Colonic mucosa (tissue), 4 donors: ENCODE results near the gene RNASE1. TPM values are rescaled to one million over a fixed set of nuclear protein-coding genes. Genes with fewer than 3 reads are reported as not detected.

ENCODE experiments used
- DNase-seq: peaks from one replicate; pipeline ENCODE4 v3.0.0-alpha.2; 2020
- H3K27ac ChIP-seq: fragments of 200-600 bp; one replicate; pipeline ENCODE4 v1.8.0; 2021
- H3K27me3 ChIP-seq: fragments of 200-600 bp; one replicate; pipeline ENCODE4 v1.8.0; 2021
- H3K36me3 ChIP-seq: fragments of 200-600 bp; one replicate; pipeline ENCODE4 v1.8.0; 2021
- H3K4me1 ChIP-seq: fragments of 200-600 bp; one replicate; pipeline ENCODE4 v1.8.0; 2021; ENCODE audit warnings: mild to moderate bottlenecking
- H3K4me3 ChIP-seq: fragments of 200-600 bp; one replicate; pipeline ENCODE4 v1.8.0; 2021
- H3K9ac ChIP-seq, 2 donors: one replicate each; pipeline ENCODE4 v1.7.0; 2013; ENCODE audit warnings: control low read depth in 2 of 2, low read depth in 2 of 2, low read length in 2 of 2
- H3K9me3 ChIP-seq: fragments of 200-600 bp; one replicate; pipeline ENCODE4 v1.8.0; 2021
- CTCF ChIP-seq: fragments of 200-600 bp; IDR thresholded peaks from one replicate; pipeline ENCODE4 v1.8.0; 2022; ENCODE audit warnings: antibody characterized with exemption, mild to moderate bottlenecking
- intact Hi-C: fragments of 100-400 bp; cut with DNase I; formaldehyde crosslinking; loops from one replicate; pipeline ENCODE4 v1.14.1; 2022
- total RNA-seq, 2 donors: library from RNA; stranded (reverse); fragmentation: NEBNext Ultra II Directional in 1 of 2; extraction: Animal tissue kit (Norgen Biotek cat#: 25700) in 1 of 2; gene quantifications; one replicate each; pipeline ENCODE4 v1.2.1, GENCODE V29; 2021
- donor health status: healthy.
- donor health status: DM: no; HTN: no; CAD: no.
- donor health status: DM: no; HTN: no; CAD: no.

RNASE1 gene
- total RNA-seq, 2 donors from 2014 or later, result 189 to 244 TPM

- Histone ChIP-seq H3K4me1 (no peaks in the 10 kb centered on the region), H3K9me3 (no peaks in the 10 kb centered on the region), H3K9ac (peak overlapping the region; percentile 29 to 73), H3K27me3 (no peaks in the 10 kb centered on the region), H3K36me3 (no peaks in the 10 kb centered on the region), H3K4me3 (peak overlapping the region; percentile 9), H3K27ac (no peak overlapping the region)
- no peak for TF ChIP-seq CTCF
- intact Hi-C loops, result no loop called here
- DNase-seq, result peak; percentile 68
These were observed 918 bp downstream of the RNASE1 start for GRCh38 chr14:20801726-20802125.

GRCh38 chr14:20799892-20800544 lies 2.6 kb downstream of the RNASE1 start:
- H3K4me3 ChIP-seq, result no peak overlapping the region
- no peak overlapping the region for H3K27ac ChIP-seq
- TF ChIP-seq CTCF, result no peak
- no peaks in the 10 kb centered on the region for H3K27me3 ChIP-seq
- no peaks in the 10 kb centered on the region for H3K4me1 ChIP-seq
- intact Hi-C loops, result no loop called here
- H3K9me3 ChIP-seq, result no peaks in the 10 kb centered on the region
- H3K9ac ChIP-seq, result peak overlapping the region in 1 of 2 donors; percentile 46
- no peak for DNase-seq
- H3K36me3 ChIP-seq, result no peaks in the 10 kb centered on the region

- Histone ChIP-seq H3K36me3 (no peaks in the 10 kb centered on the region), H3K4me1 (no peaks in the 10 kb centered on the region), H3K27ac (no peak overlapping the region), H3K9me3 (no peaks in the 10 kb centered on the region), H3K4me3 (no peak overlapping the region), H3K9ac (peak overlapping the region in 1 of 2 donors; percentile 46), H3K27me3 (no peaks in the 10 kb centered on the region)
- TF ChIP-seq CTCF, result no peak
- intact Hi-C loops, result no loop called here
- DNase-seq, result no peak
These were observed 3.2 kb downstream of the RNASE1 start for GRCh38 chr14:20799456-20799891.

- no peak overlapping the region for H3K4me3 ChIP-seq
- intact Hi-C loops, result no loop called here
- DNase-seq, result no peak
These were observed 3.7 kb downstream of the RNASE1 start for GRCh38 chr14:20798932-20799331.

GRCh38 chr14:20798318-20798717 lies 4.3 kb downstream of the RNASE1 start:
- intact Hi-C loops, result no loop called here
- Histone ChIP-seq H3K9me3 (no peaks in the 10 kb centered on the region), H3K36me3 (no peaks in the 10 kb centered on the region), H3K4me3 (no peak overlapping the region), H3K27me3 (no peaks in the 10 kb centered on the region), H3K9ac (no peak overlapping the region), H3K4me1 (no peaks in the 10 kb centered on the region), H3K27ac (no peak overlapping the region)
- TF ChIP-seq CTCF, result no peak
- DNase-seq, result no peak

More at GRCh38 chr14:20798932-20799331, 3.7 kb downstream of the RNASE1 start:
- no peak for TF ChIP-seq CTCF
- Histone ChIP-seq H3K27ac (no peak overlapping the region), H3K4me1 (no peaks in the 10 kb centered on the region), H3K9ac (no peak overlapping the region), H3K27me3 (no peaks in the 10 kb centered on the region), H3K36me3 (no peaks in the 10 kb centered on the region), H3K9me3 (no peaks in the 10 kb centered on the region)
